ENCODE data around the gene ZNF700.
"Not testable (repeated sequence)": the region's sequence is repeated elsewhere in the genome, so short reads cannot be mapped to it uniquely, and the experiment has no call there.

Gene ZNF700

GRCh38 chr19:11982526-11982925 lies 57.6 kb downstream of the ZNF700 start:
- H2AK5ac ChIP-seq (ENCODE audit: low read length), result no peak overlapping the region
- H3K36me3 ChIP-seq (ENCODE audit: control insufficient read depth, insufficient read depth, low read length), result no peaks in the 10 kb centered on the region
- no peaks in the 10 kb centered on the region for H3K79me2 ChIP-seq (ENCODE audit: control insufficient read depth, insufficient read depth, low read length)
- no peaks in the 10 kb centered on the region for H3K27me3 ChIP-seq (ENCODE audit: insufficient read depth, low read length, poor library complexity)
- H4K8ac ChIP-seq (ENCODE audit: low read depth, low read length), result no peak overlapping the region
- no peaks in the 10 kb centered on the region for H3K79me1 ChIP-seq (ENCODE audit: low read length)
- no CpG with 5 or more reads among the region's 4 CpGs for WGBS (ENCODE audit: extremely low coverage, insufficient coverage, low lambda C conversion rate)
- no peak overlapping the region for H3K23ac ChIP-seq (ENCODE audit: low read length)
- no peak overlapping the region for H3K56ac ChIP-seq (ENCODE audit: low read length)
- DNase-seq, result no peak
- no peak overlapping the region for H2BK120ac ChIP-seq (ENCODE audit: low read depth, low read length)
- H3K4me2 ChIP-seq (ENCODE audit: low read length), result no peak overlapping the region
- H3K4ac ChIP-seq (ENCODE audit: low read depth, low read length), result no peak overlapping the region
- no peak overlapping the region for H3K4me3 ChIP-seq (ENCODE audit: low read length)
- no peak overlapping the region for H3K9ac ChIP-seq (ENCODE audit: low read length)
- H3K4me1 ChIP-seq (ENCODE audit: control insufficient read depth, low read depth, low read length), result no peaks in the 10 kb centered on the region
- no peak overlapping the region for H2BK5ac ChIP-seq (ENCODE audit: low read length)
- no peak overlapping the region for H3K27ac ChIP-seq (ENCODE audit: low read depth, low read length)
- H3K18ac ChIP-seq (ENCODE audit: low read length), result no peak overlapping the region
- H4K5ac ChIP-seq (ENCODE audit: low read length), result no peak overlapping the region
- no peak overlapping the region for H2BK15ac ChIP-seq (replicated peaks; ENCODE audit: low read depth)

- Histone ChIP-seq H3K4me2 (ENCODE audit: low read length) (no peak overlapping the region), H3K36me3 (ENCODE audit: control insufficient read depth, insufficient read depth, low read length) (no peaks in the 10 kb centered on the region), H2BK5ac (ENCODE audit: low read length) (no peak overlapping the region), H3K27me3 (ENCODE audit: insufficient read depth, low read length, poor library complexity) (no peaks in the 10 kb centered on the region), H2BK120ac (ENCODE audit: low read depth, low read length) (no peak overlapping the region), H4K5ac (ENCODE audit: low read length) (no peak overlapping the region), H3K23ac (ENCODE audit: low read length) (no peak overlapping the region), H2AK5ac (ENCODE audit: low read length) (no peak overlapping the region), H3K56ac (ENCODE audit: low read length) (no peak overlapping the region), H3K79me1 (ENCODE audit: low read length) (peaks cover 4% of the 10 kb centered on the region), H3K4me3 (ENCODE audit: low read length) (no peak overlapping the region), H3K18ac (ENCODE audit: low read length) (no peak overlapping the region), H2BK15ac (replicated peaks; ENCODE audit: low read depth) (no peak overlapping the region), H4K8ac (ENCODE audit: low read depth, low read length) (no peak overlapping the region), H3K27ac (ENCODE audit: low read depth, low read length) (no peak overlapping the region), H3K79me2 (ENCODE audit: control insufficient read depth, insufficient read depth, low read length) (peaks cover 5% of the 10 kb centered on the region), H3K9ac (ENCODE audit: low read length) (no peak overlapping the region), H3K4ac (ENCODE audit: low read depth, low read length) (no peak overlapping the region), H3K4me1 (ENCODE audit: control insufficient read depth, low read depth, low read length) (no peaks in the 10 kb centered on the region)
- WGBS (ENCODE audit: extremely low coverage, insufficient coverage, low lambda C conversion rate), result no CpG with 5 or more reads among the region's 5 CpGs
- peak; percentile 77 for DNase-seq
These were observed 60.1 kb downstream of the ZNF700 start for GRCh38 chr19:11984986-11985385.

- no peaks in the 10 kb centered on the region for H3K4me1 ChIP-seq (ENCODE audit: control insufficient read depth, low read depth, low read length)
- no CpG with 5 or more reads among the region's 17 CpGs for WGBS (ENCODE audit: extremely low coverage, insufficient coverage, low lambda C conversion rate)
- no peak overlapping the region for H3K27ac ChIP-seq (ENCODE audit: low read depth, low read length)
- H3K23ac ChIP-seq (ENCODE audit: low read length), result no peak overlapping the region
- no peak for DNase-seq
- no peaks in the 10 kb centered on the region for H3K27me3 ChIP-seq (ENCODE audit: insufficient read depth, low read length, poor library complexity)
- H3K9ac ChIP-seq (ENCODE audit: low read length), result no peak overlapping the region
- H2BK120ac ChIP-seq (ENCODE audit: low read depth, low read length), result no peak overlapping the region
- H3K79me2 ChIP-seq (ENCODE audit: control insufficient read depth, insufficient read depth, low read length), result peaks cover 11% of the 10 kb centered on the region
- H2BK5ac ChIP-seq (ENCODE audit: low read length), result no peak overlapping the region
- H3K56ac ChIP-seq (ENCODE audit: low read length), result no peak overlapping the region
- H2AK5ac ChIP-seq (ENCODE audit: low read length), result no peak overlapping the region
- H3K79me1 ChIP-seq (ENCODE audit: low read length), result peaks cover 8% of the 10 kb centered on the region
- no peak overlapping the region for H3K18ac ChIP-seq (ENCODE audit: low read length)
- no peaks in the 10 kb centered on the region for H3K36me3 ChIP-seq (ENCODE audit: control insufficient read depth, insufficient read depth, low read length)
- H2BK15ac ChIP-seq (replicated peaks; ENCODE audit: low read depth), result no peak overlapping the region
- H3K4ac ChIP-seq (ENCODE audit: low read depth, low read length), result no peak overlapping the region
- no peak overlapping the region for H4K8ac ChIP-seq (ENCODE audit: low read depth, low read length)
- H4K5ac ChIP-seq (ENCODE audit: low read length), result no peak overlapping the region
- no peak overlapping the region for H3K4me2 ChIP-seq (ENCODE audit: low read length)
- no peak overlapping the region for H3K4me3 ChIP-seq (ENCODE audit: low read length)
These were observed 61.8 kb downstream of the ZNF700 start for GRCh38 chr19:11986754-11987153.

GRCh38 chr19:11987405-11988281 lies 62.7 kb downstream of the ZNF700 start:
- Histone ChIP-seq H2AK5ac (ENCODE audit: low read length) (no peak overlapping the region), H3K36me3 (ENCODE audit: control insufficient read depth, insufficient read depth, low read length) (no peaks in the 10 kb centered on the region), H3K18ac (ENCODE audit: low read length) (peak overlapping the region; percentile 95), H4K5ac (ENCODE audit: low read length) (no peak overlapping the region), H3K4me1 (ENCODE audit: control insufficient read depth, low read depth, low read length) (no peaks in the 10 kb centered on the region), H3K4me2 (ENCODE audit: low read length) (peak overlapping the region; percentile 85), H3K27ac (ENCODE audit: low read depth, low read length) (peak overlapping the region; percentile 80), H2BK120ac (ENCODE audit: low read depth, low read length) (no peak overlapping the region), H4K8ac (ENCODE audit: low read depth, low read length) (no peak overlapping the region), H3K4me3 (ENCODE audit: low read length) (peak overlapping the region; percentile 86), H3K27me3 (ENCODE audit: insufficient read depth, low read length, poor library complexity) (no peaks in the 10 kb centered on the region), H3K79me2 (ENCODE audit: control insufficient read depth, insufficient read depth, low read length) (peaks cover 11% of the 10 kb centered on the region), H2BK5ac (ENCODE audit: low read length) (no peak overlapping the region), H3K56ac (ENCODE audit: low read length) (peak overlapping the region; percentile 88), H2BK15ac (replicated peaks; ENCODE audit: low read depth) (no peak overlapping the region), H3K23ac (ENCODE audit: low read length) (no peak overlapping the region), H3K9ac (ENCODE audit: low read length) (peak overlapping the region; percentile 95), H3K4ac (ENCODE audit: low read depth, low read length) (peak overlapping the region; percentile 65), H3K79me1 (ENCODE audit: low read length) (peaks cover 9% of the 10 kb centered on the region)
- DNase-seq, result peak; percentile 98
- no CpG with 5 or more reads among the region's 54 CpGs for WGBS (ENCODE audit: extremely low coverage, insufficient coverage, low lambda C conversion rate)

GRCh38 chr19:11989112-11989456 lies 64.2 kb downstream of the ZNF700 start:
- Histone ChIP-seq H3K4ac (ENCODE audit: low read depth, low read length) (no peak overlapping the region), H3K9ac (ENCODE audit: low read length) (no peak overlapping the region), H3K56ac (ENCODE audit: low read length) (no peak overlapping the region), H3K36me3 (ENCODE audit: control insufficient read depth, insufficient read depth, low read length) (no peaks in the 10 kb centered on the region), H3K27ac (ENCODE audit: low read depth, low read length) (no peak overlapping the region), H3K79me2 (ENCODE audit: control insufficient read depth, insufficient read depth, low read length) (peaks cover 13% of the 10 kb centered on the region), H3K18ac (ENCODE audit: low read length) (no peak overlapping the region), H3K23ac (ENCODE audit: low read length) (no peak overlapping the region), H2BK120ac (ENCODE audit: low read depth, low read length) (no peak overlapping the region), H3K4me1 (ENCODE audit: control insufficient read depth, low read depth, low read length) (no peaks in the 10 kb centered on the region), H2BK15ac (replicated peaks; ENCODE audit: low read depth) (no peak overlapping the region), H3K27me3 (ENCODE audit: insufficient read depth, low read length, poor library complexity) (no peaks in the 10 kb centered on the region), H4K5ac (ENCODE audit: low read length) (no peak overlapping the region), H2AK5ac (ENCODE audit: low read length) (no peak overlapping the region), H3K79me1 (ENCODE audit: low read length) (peaks cover 12% of the 10 kb centered on the region), H4K8ac (ENCODE audit: low read depth, low read length) (no peak overlapping the region), H3K4me3 (ENCODE audit: low read length) (no peak overlapping the region), H2BK5ac (ENCODE audit: low read length) (no peak overlapping the region), H3K4me2 (ENCODE audit: low read length) (no peak overlapping the region)
- no CpG with 5 or more reads among the region's 9 CpGs for WGBS (ENCODE audit: extremely low coverage, insufficient coverage, low lambda C conversion rate)
- no peak for DNase-seq

GRCh38 chr19:11991921-11992320 lies 67.0 kb downstream of the ZNF700 start:
- not testable (repeated sequence) for H3K36me3 ChIP-seq (ENCODE audit: control insufficient read depth, insufficient read depth, low read length); H3K56ac ChIP-seq (ENCODE audit: low read length); H3K23ac ChIP-seq (ENCODE audit: low read length); H4K8ac ChIP-seq (ENCODE audit: low read depth, low read length); H3K9ac ChIP-seq (ENCODE audit: low read length); H2BK120ac ChIP-seq (ENCODE audit: low read depth, low read length); H2BK15ac ChIP-seq (replicated peaks; ENCODE audit: low read depth); DNase-seq; H3K4me3 ChIP-seq (ENCODE audit: low read length); H4K5ac ChIP-seq (ENCODE audit: low read length); H3K4me1 ChIP-seq (ENCODE audit: control insufficient read depth, low read depth, low read length); H3K27me3 ChIP-seq (ENCODE audit: insufficient read depth, low read length, poor library complexity); H3K4me2 ChIP-seq (ENCODE audit: low read length); H3K4ac ChIP-seq (ENCODE audit: low read depth, low read length); H2AK5ac ChIP-seq (ENCODE audit: low read length); H3K18ac ChIP-seq (ENCODE audit: low read length); H2BK5ac ChIP-seq (ENCODE audit: low read length); H3K27ac ChIP-seq (ENCODE audit: low read depth, low read length)
- Histone ChIP-seq H3K79me1 (ENCODE audit: low read length) (peaks cover 12% of the 10 kb centered on the region), H3K79me2 (ENCODE audit: control insufficient read depth, insufficient read depth, low read length) (peaks cover 17% of the 10 kb centered on the region)
- whole genome bisulfite sequencing (ENCODE audit: extremely low coverage, insufficient coverage, low lambda C conversion rate), result no CpG with 5 or more reads among the region's 4 CpGs
